K562 (cell line): ENCODE data around the gene SAMD8.

ENCODE experiments used
- CBX1 ChIP-seq: sonication (generic); IDR thresholded peaks from 2 replicates; pipeline ENCODE4 v1.6.1; 2016; ENCODE audit warnings: antibody characterized with exemption, low read depth, mild to moderate bottlenecking
- SETDB1 ChIP-seq: IDR thresholded peaks from one replicate; pipeline ENCODE4 v1.6.1; 2012; ENCODE audit warnings: low read length, control low read depth, inconsistent platforms
- USF2 ChIP-seq: sonication (generic); formaldehyde crosslinking; IDR thresholded peaks from 2 replicates; pipeline ENCODE4 v1.5.0; 2020; ENCODE audit warnings: missing genetic modification reagents

GRCh38 chr10:75061709-75062505 is 49.5 kb upstream of the SAMD8 start:
- no peak for TF ChIP-seq SETDB1
- TF ChIP-seq USF2, result no peak
- TF ChIP-seq CBX1, result no peak
